PFSK-1 (cell line): ENCODE measurements around the gene RABGAP1L.

ENCODE experiments used
- FOXP2 ChIP-seq: optimal IDR thresholded peaks from 2 replicates; pipeline ENCODE3; 2011; ENCODE audit warnings: borderline replicate concordance, control low read depth, inconsistent platforms; ENCODE audit not compliant: insufficient read depth; ENCODE audit errors: extremely low read length, extremely low read depth
- POLR2AphosphoS5 ChIP-seq: IDR thresholded peaks from 2 replicates; pipeline ENCODE4 v1.6.1; 2012; ENCODE audit warnings: low read depth, mild to moderate bottlenecking, control low read depth, low read length, moderate library complexity
- SIN3A ChIP-seq: IDR thresholded peaks from 2 replicates; pipeline ENCODE4 v1.6.1; 2012; ENCODE audit warnings: mild to moderate bottlenecking, low read length, moderate library complexity, borderline replicate concordance; ENCODE audit not compliant: insufficient read depth
- TAF1 ChIP-seq: IDR thresholded peaks from 2 replicates; pipeline ENCODE4 v1.6.1; 2012; ENCODE audit warnings: low read length, control low read depth, borderline replicate concordance; ENCODE audit not compliant: insufficient read depth
- TF ChIP-seq, protein P1 (sequence below), 2 experiments: IDR thresholded peaks; 2 replicates each; pipeline versions ENCODE4 v1.6.1 to v1.8.0; 2011 to 2012; ENCODE audit warnings: low read depth in 2 of 2, low read length in 2 of 2, control low read depth in 1 of 2, inconsistent platforms in 1 of 2, mild to moderate bottlenecking in 1 of 2, moderate library complexity in 1 of 2; ENCODE audit not compliant: insufficient read depth in 1 of 2

RABGAP1L gene

DNA sequence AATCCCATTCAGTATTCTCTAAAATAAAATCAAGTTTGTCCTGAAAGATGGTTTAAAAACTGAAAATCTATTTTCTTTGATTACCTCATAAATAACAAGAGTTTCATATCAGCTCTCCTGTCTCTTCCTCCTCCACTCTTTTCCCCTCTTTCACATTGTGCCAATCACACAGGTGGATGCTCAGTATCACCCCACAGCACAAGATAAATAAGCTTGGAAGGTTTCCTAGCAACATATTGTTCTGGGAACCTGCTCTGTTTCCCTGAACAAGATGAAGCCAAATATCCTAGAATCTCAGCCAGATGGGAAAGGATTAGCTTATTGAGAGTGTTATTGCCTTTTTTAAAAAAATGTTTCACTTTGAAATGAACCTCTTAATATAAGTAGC is 794.7 kb downstream of the RABGAP1L start:
- no peak for TF ChIP-seq FOXP2
- no peak for TF ChIP-seq SIN3A
- no peak for TF ChIP-seq TAF1
- TF ChIP-seq POLR2AphosphoS5 = no peak
- TF ChIP-seq, protein P1, sequence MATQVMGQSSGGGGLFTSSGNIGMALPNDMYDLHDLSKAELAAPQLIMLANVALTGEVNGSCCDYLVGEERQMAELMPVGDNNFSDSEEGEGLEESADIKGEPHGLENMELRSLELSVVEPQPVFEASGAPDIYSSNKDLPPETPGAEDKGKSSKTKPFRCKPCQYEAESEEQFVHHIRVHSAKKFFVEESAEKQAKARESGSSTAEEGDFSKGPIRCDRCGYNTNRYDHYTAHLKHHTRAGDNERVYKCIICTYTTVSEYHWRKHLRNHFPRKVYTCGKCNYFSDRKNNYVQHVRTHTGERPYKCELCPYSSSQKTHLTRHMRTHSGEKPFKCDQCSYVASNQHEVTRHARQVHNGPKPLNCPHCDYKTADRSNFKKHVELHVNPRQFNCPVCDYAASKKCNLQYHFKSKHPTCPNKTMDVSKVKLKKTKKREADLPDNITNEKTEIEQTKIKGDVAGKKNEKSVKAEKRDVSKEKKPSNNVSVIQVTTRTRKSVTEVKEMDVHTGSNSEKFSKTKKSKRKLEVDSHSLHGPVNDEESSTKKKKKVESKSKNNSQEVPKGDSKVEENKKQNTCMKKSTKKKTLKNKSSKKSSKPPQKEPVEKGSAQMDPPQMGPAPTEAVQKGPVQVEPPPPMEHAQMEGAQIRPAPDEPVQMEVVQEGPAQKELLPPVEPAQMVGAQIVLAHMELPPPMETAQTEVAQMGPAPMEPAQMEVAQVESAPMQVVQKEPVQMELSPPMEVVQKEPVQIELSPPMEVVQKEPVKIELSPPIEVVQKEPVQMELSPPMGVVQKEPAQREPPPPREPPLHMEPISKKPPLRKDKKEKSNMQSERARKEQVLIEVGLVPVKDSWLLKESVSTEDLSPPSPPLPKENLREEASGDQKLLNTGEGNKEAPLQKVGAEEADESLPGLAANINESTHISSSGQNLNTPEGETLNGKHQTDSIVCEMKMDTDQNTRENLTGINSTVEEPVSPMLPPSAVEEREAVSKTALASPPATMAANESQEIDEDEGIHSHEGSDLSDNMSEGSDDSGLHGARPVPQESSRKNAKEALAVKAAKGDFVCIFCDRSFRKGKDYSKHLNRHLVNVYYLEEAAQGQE (IDR thresholded peaks at IDR 0.05; ENCODE audit: insufficient read depth in 1 of 2, low read depth in 2 of 2, low read length in 2 of 2) = no peak

DNA sequence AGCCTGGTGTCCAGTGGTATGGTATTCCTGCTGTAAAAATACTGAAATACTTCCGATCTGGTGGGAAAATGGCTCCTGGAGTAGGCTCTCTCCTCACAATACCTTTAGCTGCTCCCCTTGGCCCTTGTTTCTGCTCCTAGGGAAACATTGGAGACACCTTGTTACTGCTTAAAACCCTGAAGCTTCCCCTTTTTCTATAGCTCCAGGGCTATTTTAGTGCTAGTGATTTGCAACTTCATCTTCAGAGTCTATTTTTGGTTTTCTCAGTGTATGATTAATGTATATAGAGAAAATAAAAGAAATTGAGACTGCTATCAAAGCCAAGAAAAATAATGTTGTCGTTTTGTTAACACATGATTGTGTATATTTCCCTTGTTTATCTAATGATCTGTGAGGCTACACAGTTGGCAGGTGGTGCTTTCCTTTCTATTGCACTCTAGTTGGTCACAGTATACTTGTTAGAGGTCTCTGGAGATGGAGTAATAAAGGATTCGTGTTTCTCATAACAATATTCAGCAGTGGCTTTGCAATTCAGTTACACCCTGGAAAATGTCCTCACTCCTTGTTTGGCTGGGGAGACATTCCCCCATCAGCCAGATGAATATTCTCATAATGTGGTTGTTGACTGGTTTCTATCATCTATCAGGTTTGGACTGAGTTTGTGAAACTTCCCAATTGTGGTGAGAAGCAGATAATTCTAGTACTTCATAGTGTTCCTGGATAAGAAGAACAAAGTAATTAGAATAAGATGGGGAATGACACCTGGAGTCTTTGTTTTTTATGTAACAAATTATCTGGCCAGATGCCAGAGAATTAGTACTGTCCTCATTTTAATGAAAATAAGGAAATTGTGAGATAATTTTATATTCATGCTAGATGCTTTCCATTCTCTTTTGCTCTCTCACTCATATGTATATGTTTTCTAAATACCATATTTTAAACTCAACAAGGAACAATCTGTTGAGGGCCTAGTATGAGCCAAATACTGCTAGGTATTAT is 795.6 kb downstream of the RABGAP1L start:
- TF ChIP-seq POLR2AphosphoS5 = no peak
- TF ChIP-seq, protein P1 (IDR thresholded peaks at IDR 0.05; ENCODE audit: insufficient read depth in 1 of 2, low read depth in 2 of 2, low read length in 2 of 2) = no peak
- no peak for TF ChIP-seq SIN3A
- no peak for TF ChIP-seq TAF1
- no peak for TF ChIP-seq FOXP2

DNA sequence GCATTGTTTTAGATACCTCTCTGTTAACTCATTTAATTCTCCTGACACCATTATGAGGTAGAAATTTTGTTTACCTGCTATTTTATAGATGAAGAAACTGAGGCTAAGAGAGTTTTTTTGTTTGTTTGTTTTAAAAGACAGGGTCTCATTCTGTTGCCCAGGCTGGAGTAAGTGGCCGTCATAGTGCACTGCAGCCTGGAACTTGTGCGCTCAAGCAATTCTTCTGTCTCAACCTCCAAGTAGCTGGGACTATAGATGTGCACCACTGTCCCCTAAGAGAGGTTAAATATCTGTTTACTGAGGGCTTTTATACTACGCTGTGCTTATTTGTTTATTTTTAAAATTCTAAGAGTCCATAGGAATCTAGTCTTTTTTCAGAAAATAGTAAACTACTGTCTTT is 796.8 kb downstream of the RABGAP1L start:
- no peak for TF ChIP-seq SIN3A
- no peak for TF ChIP-seq TAF1
- no peak for TF ChIP-seq FOXP2
- TF ChIP-seq POLR2AphosphoS5 = no peak
- TF ChIP-seq, protein P1 (IDR thresholded peaks at IDR 0.05; ENCODE audit: insufficient read depth in 1 of 2, low read depth in 2 of 2, low read length in 2 of 2) = no peak

DNA sequence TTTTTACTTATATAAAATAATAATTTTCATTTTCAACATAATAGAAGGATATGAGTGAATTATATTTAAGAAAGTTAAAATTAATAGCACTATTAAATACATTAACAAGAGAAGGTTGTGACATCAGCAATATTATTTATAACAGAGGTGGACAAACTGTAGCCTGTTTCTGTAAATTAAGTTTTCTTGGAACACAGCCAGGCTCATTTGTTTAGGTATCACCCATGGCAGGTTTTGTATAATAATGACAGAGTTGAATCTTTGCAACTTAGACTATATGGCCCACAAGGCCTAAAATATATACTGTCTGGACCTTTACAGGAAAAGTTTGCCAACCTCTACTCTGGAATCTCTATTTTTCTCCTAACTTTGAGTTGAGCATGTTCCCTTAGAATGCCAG is 797.7 kb downstream of the RABGAP1L start:
- TF ChIP-seq FOXP2 (no peak), POLR2AphosphoS5 (no peak), SIN3A (no peak), TAF1 (no peak)
- TF ChIP-seq, protein P1 (IDR thresholded peaks at IDR 0.05; ENCODE audit: insufficient read depth in 1 of 2, low read depth in 2 of 2, low read length in 2 of 2) = no peak
